GM12873 (cell line): ENCODE results near the gene ACTR5.

ENCODE experiments used
- TF ChIP-seq, protein P1 (sequence below): IDR thresholded peaks from 2 replicates; pipeline ENCODE4 v1.5.1; 2012; ENCODE audit warnings: low read depth, mild to moderate bottlenecking, moderate library complexity, low read length, control low read depth; ENCODE audit not compliant: insufficient read depth; ENCODE audit errors: missing control alignments

ACTR5 gene

DNA sequence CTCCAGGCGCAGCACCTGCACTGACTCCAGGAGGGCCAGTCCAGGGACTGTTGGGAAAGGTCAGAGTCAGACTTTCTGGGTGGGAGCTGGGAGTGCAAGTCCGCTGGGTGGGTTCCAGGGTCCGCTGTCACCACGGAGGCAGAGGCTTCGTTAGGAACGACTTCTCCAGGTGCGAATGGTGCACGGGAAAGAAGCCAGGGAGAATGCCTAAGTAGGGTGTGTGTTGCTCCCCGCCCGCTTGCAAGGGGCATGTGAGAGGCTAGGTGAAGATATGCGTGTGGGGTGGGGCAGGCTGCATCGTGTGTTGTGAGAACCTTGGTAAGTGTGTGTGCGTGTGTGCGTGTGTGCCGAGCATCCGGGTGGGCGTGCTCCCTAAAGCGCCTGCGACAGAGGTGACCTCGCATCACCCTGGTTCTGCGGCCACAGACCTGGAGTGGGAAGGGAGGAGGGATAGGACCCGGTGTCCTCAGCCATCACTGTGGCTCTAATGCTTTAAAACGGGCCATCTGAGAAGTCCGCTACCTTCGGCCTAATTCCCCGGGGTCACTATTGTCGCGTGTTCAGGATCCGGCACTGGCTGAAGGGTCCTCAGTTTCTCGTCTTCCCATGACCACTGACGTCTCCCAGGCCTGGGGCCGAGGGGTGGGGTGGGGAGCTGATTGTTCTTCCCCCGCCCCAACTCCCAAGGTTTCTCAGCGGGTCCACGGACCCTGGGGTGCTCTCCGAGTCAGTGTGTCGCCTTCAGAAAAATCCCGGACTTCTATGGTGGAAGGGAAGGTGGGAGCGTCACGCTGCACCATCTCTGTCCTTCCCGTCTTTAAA is 17.9 kb upstream of the ACTR5 start:
- TF ChIP-seq, protein P1, sequence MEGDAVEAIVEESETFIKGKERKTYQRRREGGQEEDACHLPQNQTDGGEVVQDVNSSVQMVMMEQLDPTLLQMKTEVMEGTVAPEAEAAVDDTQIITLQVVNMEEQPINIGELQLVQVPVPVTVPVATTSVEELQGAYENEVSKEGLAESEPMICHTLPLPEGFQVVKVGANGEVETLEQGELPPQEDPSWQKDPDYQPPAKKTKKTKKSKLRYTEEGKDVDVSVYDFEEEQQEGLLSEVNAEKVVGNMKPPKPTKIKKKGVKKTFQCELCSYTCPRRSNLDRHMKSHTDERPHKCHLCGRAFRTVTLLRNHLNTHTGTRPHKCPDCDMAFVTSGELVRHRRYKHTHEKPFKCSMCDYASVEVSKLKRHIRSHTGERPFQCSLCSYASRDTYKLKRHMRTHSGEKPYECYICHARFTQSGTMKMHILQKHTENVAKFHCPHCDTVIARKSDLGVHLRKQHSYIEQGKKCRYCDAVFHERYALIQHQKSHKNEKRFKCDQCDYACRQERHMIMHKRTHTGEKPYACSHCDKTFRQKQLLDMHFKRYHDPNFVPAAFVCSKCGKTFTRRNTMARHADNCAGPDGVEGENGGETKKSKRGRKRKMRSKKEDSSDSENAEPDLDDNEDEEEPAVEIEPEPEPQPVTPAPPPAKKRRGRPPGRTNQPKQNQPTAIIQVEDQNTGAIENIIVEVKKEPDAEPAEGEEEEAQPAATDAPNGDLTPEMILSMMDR, result no peak

DNA sequence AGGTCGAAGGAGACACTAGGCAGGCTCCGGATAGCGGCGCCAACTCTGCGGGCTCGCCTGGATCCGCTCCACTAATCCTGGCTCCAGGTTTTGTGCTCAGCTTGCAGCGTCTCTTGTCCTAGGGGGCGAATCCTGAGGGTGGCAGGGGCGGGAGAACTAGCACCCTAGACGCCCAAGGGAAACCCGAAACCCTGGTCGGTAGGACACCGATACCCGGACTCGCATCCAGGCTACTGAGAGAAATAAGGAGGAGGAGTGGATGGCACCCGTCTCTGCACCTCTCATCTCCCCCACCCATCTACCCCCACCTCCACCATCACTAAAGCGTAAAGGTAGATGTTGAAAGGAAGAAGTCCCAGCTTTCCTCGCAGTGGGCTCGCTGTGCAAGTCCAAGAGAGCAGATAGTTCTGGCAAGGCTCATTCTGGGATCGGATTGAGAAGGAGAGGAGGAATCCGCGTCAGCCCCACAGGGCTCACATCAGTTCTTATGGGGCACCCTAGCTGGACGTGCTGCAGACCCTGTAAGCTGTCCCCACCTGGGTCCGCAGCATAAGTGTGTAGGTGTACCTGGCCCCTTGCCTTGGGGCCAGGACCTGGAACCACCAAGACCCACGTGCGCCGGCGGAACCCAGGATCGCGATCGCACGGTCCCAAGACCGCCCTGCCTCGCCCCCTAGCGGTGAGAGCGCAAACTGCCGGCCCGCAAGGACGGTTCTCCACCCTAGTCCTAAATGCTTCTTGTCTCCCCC is 17.1 kb upstream of the ACTR5 start:
- TF ChIP-seq, protein P1, result peak; percentile 99

- TF ChIP-seq, protein P1, result no peak
Measured at GRCh38 chr20:38731738-38732113, 16.5 kb upstream of the ACTR5 start.

- TF ChIP-seq, protein P1, result no peak
Measured at GRCh38 chr20:38732981-38733380, 15.3 kb upstream of the ACTR5 start.

GRCh38 chr20:38735172-38735571 is 13.1 kb upstream of the ACTR5 start:
- TF ChIP-seq, protein P1, result no peak

DNA sequence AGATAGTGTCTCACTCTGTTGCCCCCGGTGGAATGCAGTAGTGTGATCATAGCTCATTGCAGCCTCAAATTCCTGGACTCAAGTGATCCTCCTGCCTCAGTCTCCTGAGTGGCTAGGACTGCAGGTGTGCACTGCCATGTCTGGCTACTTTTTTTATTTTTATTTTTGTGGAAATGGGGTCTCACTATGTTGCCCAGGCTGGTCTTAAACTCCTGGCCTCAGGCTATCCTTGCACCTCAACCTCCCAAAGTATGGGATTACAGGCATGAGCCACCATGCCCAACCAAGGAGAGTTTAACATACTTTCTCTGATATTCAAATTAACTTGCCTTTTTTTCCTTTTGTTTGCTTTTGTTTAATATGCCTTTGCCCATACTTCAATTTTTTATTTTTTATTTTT is 10.4 kb upstream of the ACTR5 start:
- TF ChIP-seq, protein P1, result no peak

DNA sequence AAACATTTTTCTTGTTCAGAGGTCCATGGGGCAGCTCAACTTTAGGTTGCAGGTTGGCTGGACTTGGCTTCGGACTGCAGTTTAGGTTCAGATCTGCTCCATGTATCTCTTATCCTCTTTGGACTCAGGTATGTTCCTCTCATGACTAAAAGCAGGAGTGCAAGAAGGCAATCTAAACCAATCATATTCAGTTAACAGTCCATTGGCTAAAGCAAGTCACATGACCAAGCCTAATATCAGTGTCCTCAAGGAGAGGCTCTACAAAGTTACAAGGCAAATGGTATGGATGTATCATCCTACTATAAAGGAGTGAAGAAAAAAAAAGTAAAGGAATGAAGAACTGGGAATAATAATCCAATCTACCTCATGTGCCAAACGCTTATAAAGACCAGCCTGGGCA is 2.5 kb upstream of the ACTR5 start:
- TF ChIP-seq, protein P1, result no peak
